SHP77 (cell line): ENCODE data around the gene CELSR1.

Experiments
- DNase-seq, 2 experiments: peaks; one replicate each; lab custom pipeline; 2025; lab: John Stamatoyannopoulos, UW

Gene CELSR1

GRCh38 chr22:46458525-46458924 is 78.9 kb downstream of the CELSR1 start:
- no peak for DNase-seq

- DNase-seq, result no peak
These were observed 79.6 kb downstream of the CELSR1 start for GRCh38 chr22:46457502-46458488.

- DNase-seq, result no peak
These were observed 80.6 kb downstream of the CELSR1 start for GRCh38 chr22:46456818-46457163.

GRCh38 chr22:46455446-46455845 is 82.0 kb downstream of the CELSR1 start:
- no peak for DNase-seq

- no peak for DNase-seq
These were observed 82.7 kb downstream of the CELSR1 start for GRCh38 chr22:46454504-46455269.

- no peak for DNase-seq
These were observed 83.5 kb downstream of the CELSR1 start for GRCh38 chr22:46453829-46454503.

- DNase-seq, result no peak
These were observed 84.2 kb downstream of the CELSR1 start for GRCh38 chr22:46453006-46453828.

- no peak for DNase-seq
These were observed 85.0 kb downstream of the CELSR1 start for GRCh38 chr22:46452195-46453005.

GRCh38 chr22:46451741-46452140 is 85.7 kb downstream of the CELSR1 start:
- no peak for DNase-seq

- DNase-seq, result no peak
These were observed 86.4 kb downstream of the CELSR1 start for GRCh38 chr22:46450931-46451561.

- DNase-seq, result no peak
These were observed 87.3 kb downstream of the CELSR1 start for GRCh38 chr22:46449974-46450745.

GRCh38 chr22:46449116-46449691 is 88.2 kb downstream of the CELSR1 start:
- no peak for DNase-seq

- DNase-seq, result no peak
These were observed 89.1 kb downstream of the CELSR1 start for GRCh38 chr22:46448333-46448732.

GRCh38 chr22:46447906-46448305 is 89.5 kb downstream of the CELSR1 start:
- DNase-seq, result no peak

GRCh38 chr22:46446799-46447198 is 90.6 kb downstream of the CELSR1 start:
- DNase-seq, result no peak

GRCh38 chr22:46445771-46446420 is 91.5 kb downstream of the CELSR1 start:
- DNase-seq, result no peak

GRCh38 chr22:46444390-46444854 is 93.0 kb downstream of the CELSR1 start:
- DNase-seq, result peak; percentile 78 to 80

GRCh38 chr22:46443850-46444389 is 93.5 kb downstream of the CELSR1 start:
- peak; percentile 74 to 79 for DNase-seq
